Keratinocyte (primary cell): Measurements from ENCODE around the gene RNF144A. TPM values are rescaled to one million over a fixed set of nuclear protein-coding genes. Genes with fewer than 3 reads are reported as not detected.

Experiments used
- DNase-seq: peaks from one replicate; pipeline ENCODE4 v3.0.0-alpha.2; 2011; ENCODE audit warnings: low read depth, missing footprints, low spot score
- FAIRE-seq: peaks from 2 replicates; lab custom pipeline; 2011; peaks lifted over from hg19 to GRCh38; lab: Jason Lieb, UNC
- H2AFZ ChIP-seq: 2 replicates; pipeline ENCODE4 v1.6.0; 2012; ENCODE audit warnings: low read length, control low read depth, inconsistent platforms; ENCODE audit not compliant: control insufficient read depth
- H3K27ac ChIP-seq: 2 replicates; pipeline ENCODE4 v1.5.1; 2011; ENCODE audit warnings: low read length; ENCODE audit not compliant: control insufficient read depth, insufficient read depth
- H3K27me3 ChIP-seq: 3 replicates; pipeline ENCODE4 v1.6.0; 2011; ENCODE audit warnings: low read length; ENCODE audit not compliant: control insufficient read depth, insufficient read depth; ENCODE audit errors: extremely low read depth
- H3K36me3 ChIP-seq, 2 experiments: 2 replicates in 1 of 2; 3 replicates in 1 of 2; pipeline ENCODE4 v1.5.1; 2011; ENCODE audit warnings: low read length in 2 of 2, mild to moderate bottlenecking in 1 of 2; ENCODE audit not compliant: control insufficient read depth in 2 of 2, insufficient read depth in 2 of 2; ENCODE audit errors: extremely low read depth in 1 of 2
- H3K4me1 ChIP-seq: 3 replicates; pipeline ENCODE4 v1.5.1; 2011; ENCODE audit warnings: low read length; ENCODE audit not compliant: control insufficient read depth, insufficient read depth; ENCODE audit errors: extremely low read depth
- H3K4me2 ChIP-seq: 3 replicates; pipeline ENCODE4 v1.6.0; 2011; ENCODE audit warnings: low read depth, low read length; ENCODE audit not compliant: control insufficient read depth, insufficient read depth; ENCODE audit errors: extremely low read depth
- H3K4me3 ChIP-seq, 3 experiments: fragments of 200-600 bp in 1 of 3; sonication (generic) in 1 of 3; 2 replicates in 2 of 3; 3 replicates in 1 of 3; pipeline ENCODE4 v1.5.1; 2011 to 2016; ENCODE audit warnings: low read length in 3 of 3, mild to moderate bottlenecking in 3 of 3, control low read depth in 2 of 3, inconsistent platforms in 1 of 3, low read depth in 1 of 3, mixed read lengths in 1 of 3, mixed run types in 1 of 3, moderate library complexity in 1 of 3; ENCODE audit not compliant: control insufficient read depth in 2 of 3, insufficient read depth in 2 of 3; ENCODE audit errors: extremely low read depth in 1 of 3
- H3K79me2 ChIP-seq: 2 replicates; pipeline ENCODE4 v1.6.0; 2012; ENCODE audit warnings: low read length; ENCODE audit not compliant: control insufficient read depth, insufficient read depth
- H3K9ac ChIP-seq: 3 replicates; pipeline ENCODE4 v1.6.0; 2011; ENCODE audit warnings: low read length; ENCODE audit not compliant: control insufficient read depth, insufficient read depth; ENCODE audit errors: extremely low read depth
- H3K9me1 ChIP-seq: 3 replicates; pipeline ENCODE4 v1.6.0; 2011; ENCODE audit warnings: low read length; ENCODE audit not compliant: control insufficient read depth, insufficient read depth; ENCODE audit errors: extremely low read depth
- H3K9me3 ChIP-seq: 2 replicates; pipeline ENCODE4 v1.5.1; 2012; ENCODE audit warnings: low read depth, low read length; ENCODE audit not compliant: control insufficient read depth
- H4K20me1 ChIP-seq: 3 replicates; pipeline ENCODE4 v1.6.0; 2011; ENCODE audit warnings: low read length; ENCODE audit not compliant: control insufficient read depth, insufficient read depth; ENCODE audit errors: extremely low read depth
- CTCF ChIP-seq, 3 experiments: IDR thresholded peaks in 1 of 3; conservative IDR thresholded peaks in 1 of 3; optimal IDR thresholded peaks in 1 of 3; 2 replicates in 2 of 3; 3 replicates in 1 of 3; pipeline versions ENCODE3 to v1.5.1; 2011; ENCODE audit warnings: low read length in 3 of 3, mild to moderate bottlenecking in 3 of 3, moderate library complexity in 2 of 3, control low read depth in 1 of 3, inconsistent platforms in 1 of 3; ENCODE audit not compliant: insufficient read depth in 2 of 3; ENCODE audit errors: extremely low read depth in 1 of 3
- EZH2 ChIP-seq: IDR thresholded peaks from one replicate; pipeline ENCODE4 v1.6.1; 2012; ENCODE audit warnings: inconsistent platforms, mild to moderate bottlenecking, low read length, moderate library complexity
- dilution Hi-C: fragments of 300-500 bp; cut with MboI; formaldehyde crosslinking; loops from one replicate; pipeline ENCODE4 v1.7.0; 2020; ENCODE audit warnings: low sequenced_read_pairs; ENCODE audit not compliant: extremely low pct_ligation_motif_present
- polyA plus RNA-seq, 5 experiments: library from polyadenylated mRNA; depleted of rRNA in 3 of 5; stranded (reverse) in 3 of 5; stranded (forward) in 1 of 5; unstranded in 1 of 5; fragments of >200 nt; gene quantifications; 1 replicate in 1 of 5; 2 replicates in 3 of 5; 3 replicates in 1 of 5; pipeline versions ENCODE4 v1.2.1 to v1.2.3, GENCODE V29; 2011 to 2012; ENCODE audit warnings: missing spikeins in 2 of 5, low read depth in 1 of 5, low replicate concordance in 1 of 5

RNF144A gene
- polyA plus RNA-seq, 1 donor (not counting 4 experiments of a cell fraction or from before 2014, with no cell fraction given): 1.4 TPM

GRCh38 chr2:7075834-7076233 lies 158.6 kb downstream of the RNF144A start:
- H3K4me2 ChIP-seq: no peak overlapping the region
- H3K4me1 ChIP-seq: no peaks in the 10 kb centered on the region
- no peak overlapping the region for H2AFZ ChIP-seq
- H3K27ac ChIP-seq: no peak overlapping the region
- TF ChIP-seq EZH2 (no peak), CTCF (optimal IDR thresholded peaks at IDR 0.05 in 1 of 3, IDR thresholded peaks at IDR 0.05 in 1 of 3, conservative IDR thresholded peaks at IDR 0.05 in 1 of 3; ENCODE audit: extremely low read depth in 1 of 3, insufficient read depth in 2 of 3, low read length in 3 of 3) (no peak)
- no peak for DNase-seq
- H3K27me3 ChIP-seq: no peaks in the 10 kb centered on the region
- H3K9me3 ChIP-seq: no peaks in the 10 kb centered on the region
- H4K20me1 ChIP-seq: no peaks in the 10 kb centered on the region
- no peaks in the 10 kb centered on the region for H3K36me3 ChIP-seq
- H3K9me1 ChIP-seq: no peaks in the 10 kb centered on the region
- H3K9ac ChIP-seq: no peak overlapping the region
- no peak for FAIRE-seq
- dilution Hi-C loops: no loop called here
- no peaks in the 10 kb centered on the region for H3K79me2 ChIP-seq
- H3K4me3 ChIP-seq: no peak overlapping the region

GRCh38 chr2:7077660-7078267 lies 160.6 kb downstream of the RNF144A start:
- H3K4me2 ChIP-seq: no peak overlapping the region
- H3K9me3 ChIP-seq: no peaks in the 10 kb centered on the region
- TF ChIP-seq CTCF (optimal IDR thresholded peaks at IDR 0.05 in 1 of 3, IDR thresholded peaks at IDR 0.05 in 1 of 3, conservative IDR thresholded peaks at IDR 0.05 in 1 of 3; ENCODE audit: extremely low read depth in 1 of 3, insufficient read depth in 2 of 3, low read length in 3 of 3) (no peak), EZH2 (no peak)
- H2AFZ ChIP-seq: no peak overlapping the region
- no peak overlapping the region for H3K27ac ChIP-seq
- H3K79me2 ChIP-seq: no peaks in the 10 kb centered on the region
- no peaks in the 10 kb centered on the region for H3K27me3 ChIP-seq
- no peaks in the 10 kb centered on the region for H3K4me1 ChIP-seq
- no peak overlapping the region for H3K9ac ChIP-seq
- H3K9me1 ChIP-seq: no peaks in the 10 kb centered on the region
- H3K36me3 ChIP-seq: no peaks in the 10 kb centered on the region
- H3K4me3 ChIP-seq: no peak overlapping the region
- dilution Hi-C loops: no loop called here
- H4K20me1 ChIP-seq: no peaks in the 10 kb centered on the region
- DNase-seq (no peak), FAIRE-seq (no peak)
